ENCODE measurements around the gene DST. TPM values are rescaled to one million over a fixed set of nuclear protein-coding genes. Genes with fewer than 3 reads are reported as not detected.

The DST gene
- total RNA-seq, 2 donors from 2014 or later: 6.0 to 10.1 TPM

DNA sequence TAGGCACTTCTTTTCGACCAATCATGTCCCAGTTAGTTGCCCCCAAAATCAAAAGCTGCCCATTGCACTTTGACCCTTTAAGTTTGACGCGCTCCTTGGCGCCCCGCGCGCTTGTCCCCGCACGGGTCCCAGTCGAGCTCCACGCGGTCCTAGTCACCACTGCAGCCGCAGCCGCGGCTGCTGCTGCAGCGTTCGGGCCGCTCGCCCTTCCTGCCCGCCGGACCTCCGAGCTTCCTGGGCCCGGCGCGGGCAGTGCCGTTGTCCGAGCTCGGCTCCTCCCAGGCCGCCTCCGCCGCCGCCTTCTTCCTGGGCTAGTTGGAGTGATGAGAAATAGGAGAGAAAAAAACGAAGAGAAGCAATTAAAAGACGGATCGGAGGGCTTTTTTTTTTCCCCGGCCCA is 209.6 kb downstream of the DST start:
- H3K27ac Mint-ChIP-seq: no peak overlapping the region
- DNase-seq (ENCODE audit: low spot score) (no peak), ATAC-seq (no peak)
- peaks cover under 1% of the 10 kb centered on the region for H3K36me3 Mint-ChIP-seq
- no peaks in the 10 kb centered on the region for H3K4me1 Mint-ChIP-seq (ENCODE audit: low read depth in 2 of 2)
- no peaks in the 10 kb centered on the region for H3K27me3 Mint-ChIP-seq
- no peak overlapping the region for H3K4me3 Mint-ChIP-seq
- H3K9me3 Mint-ChIP-seq: peaks cover 8% of the 10 kb centered on the region

- DNase-seq (ENCODE audit: low spot score) (no peak), ATAC-seq (no peak)
- no peaks in the 10 kb centered on the region for H3K27me3 Mint-ChIP-seq
- peaks cover 5% of the 10 kb centered on the region for H3K36me3 Mint-ChIP-seq
- H3K27ac Mint-ChIP-seq: no peak overlapping the region
- H3K9me3 Mint-ChIP-seq: peaks cover 11% of the 10 kb centered on the region
- no peak overlapping the region for H3K4me3 Mint-ChIP-seq
- H3K4me1 Mint-ChIP-seq (ENCODE audit: low read depth in 2 of 2): no peaks in the 10 kb centered on the region
Measured at GRCh38 chr6:56432194-56432593, 210.5 kb downstream of the DST start.

DNA sequence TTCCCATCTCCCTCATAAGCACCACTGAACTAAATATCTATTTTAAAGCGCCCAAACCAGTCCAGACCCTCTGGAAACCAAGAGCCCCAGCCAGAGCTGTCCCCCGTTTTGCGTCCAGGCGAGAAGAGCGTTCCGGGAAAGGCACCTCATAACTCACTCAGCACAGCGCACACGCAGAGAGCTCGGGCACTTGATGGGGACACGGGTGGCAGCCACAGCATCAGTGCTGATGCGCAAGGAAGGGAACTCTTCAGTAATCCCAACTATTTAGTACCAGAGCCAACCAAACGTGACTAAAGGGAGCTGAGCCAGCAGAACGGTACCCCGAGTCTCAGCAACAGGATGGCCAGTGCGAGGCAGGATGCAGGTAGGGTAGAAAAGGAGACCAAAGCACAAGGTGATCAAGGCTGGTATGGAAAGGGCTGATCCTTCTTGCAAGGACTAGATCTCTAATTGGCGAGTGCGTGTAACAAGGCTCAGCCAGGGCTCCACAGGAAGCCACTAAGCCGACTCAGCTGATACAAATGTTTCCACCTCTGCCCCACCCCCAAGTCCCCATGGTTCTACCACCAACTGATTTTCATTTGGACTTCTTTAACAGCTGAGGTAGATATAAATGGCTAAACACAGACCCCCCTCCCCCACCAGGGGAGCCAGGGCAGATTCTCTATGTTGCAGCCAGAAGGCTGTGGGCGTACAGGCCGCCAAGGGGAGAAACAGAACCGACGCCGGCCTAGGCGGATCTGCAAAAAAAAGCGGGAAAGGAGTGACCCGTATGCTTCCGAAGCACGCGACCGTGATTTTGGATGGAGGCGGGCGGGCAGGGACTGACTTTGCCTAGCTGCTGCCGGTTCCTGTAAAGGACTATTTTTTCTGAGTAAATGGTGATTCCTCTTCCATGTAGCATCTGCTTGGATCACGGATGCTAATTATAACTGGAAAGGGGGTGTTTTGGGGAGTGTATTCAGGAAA is 211.8 kb downstream of the DST start:
- no peaks in the 10 kb centered on the region for H3K27me3 Mint-ChIP-seq

DNA sequence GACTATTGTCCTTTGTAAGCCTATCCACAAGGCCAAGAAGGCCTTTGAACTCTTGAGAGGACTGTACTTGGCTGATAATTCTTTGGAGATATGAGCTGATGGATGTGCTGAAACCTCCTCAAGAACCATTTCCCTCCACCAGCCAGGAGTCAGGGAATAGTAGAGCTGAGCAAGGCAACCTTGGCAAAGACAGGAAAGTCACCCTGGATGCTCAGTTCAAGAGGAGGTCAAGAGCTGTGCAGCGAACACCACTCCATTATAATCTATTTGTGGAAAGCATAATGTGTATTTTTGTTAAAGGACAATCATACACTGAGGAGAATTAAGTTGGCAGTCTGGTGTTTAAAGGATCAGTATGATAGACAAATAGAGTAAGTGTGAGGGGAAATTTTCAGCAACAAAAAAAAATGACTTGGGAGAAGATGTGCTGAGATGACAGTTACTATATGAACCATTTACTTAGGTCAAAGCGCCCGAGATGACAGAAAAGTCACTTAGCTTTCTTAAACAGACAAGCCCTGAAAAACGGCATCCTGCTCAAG is 218.1 kb downstream of the DST start:
- H3K4me3 Mint-ChIP-seq: no peak overlapping the region
- ATAC-seq (no peak), DNase-seq (ENCODE audit: low spot score) (no peak)
- no peaks in the 10 kb centered on the region for H3K4me1 Mint-ChIP-seq (ENCODE audit: low read depth in 2 of 2)
- no peak overlapping the region for H3K27ac Mint-ChIP-seq
- peaks cover 10% of the 10 kb centered on the region for H3K9me3 Mint-ChIP-seq
- peaks cover 5% of the 10 kb centered on the region for H3K36me3 Mint-ChIP-seq
- no peaks in the 10 kb centered on the region for H3K27me3 Mint-ChIP-seq

More for the DNA sequence above, 211.8 kb downstream of the DST start:
- no peak for DNase-seq (ENCODE audit: low spot score)
- no peaks in the 10 kb centered on the region for H3K4me1 Mint-ChIP-seq (ENCODE audit: low read depth in 2 of 2)
- no peak for ATAC-seq
- peaks cover 10% of the 10 kb centered on the region for H3K9me3 Mint-ChIP-seq
- H3K27ac Mint-ChIP-seq: no peak overlapping the region
- H3K36me3 Mint-ChIP-seq: peaks cover 5% of the 10 kb centered on the region
- no peak overlapping the region for H3K4me3 Mint-ChIP-seq

DNA sequence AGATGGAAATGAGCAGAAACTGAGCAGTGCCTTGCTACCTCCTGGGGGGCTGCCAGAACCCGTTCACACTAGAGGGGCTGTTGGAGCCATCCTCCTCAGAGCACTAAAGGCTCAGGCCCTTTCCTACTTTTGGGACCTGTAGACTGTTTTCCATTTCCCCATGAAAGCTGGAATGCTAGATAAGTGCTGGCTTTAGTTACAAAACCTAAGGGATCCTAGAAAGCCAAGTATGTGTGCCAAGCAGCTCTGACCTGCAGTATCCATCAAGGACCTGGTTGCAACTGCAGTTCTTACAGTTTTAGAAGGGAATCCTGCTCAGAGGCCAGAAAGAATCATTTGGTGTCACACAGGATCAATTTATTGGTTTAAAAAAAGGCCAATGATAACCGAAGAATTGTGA is 218.6 kb downstream of the DST start:
- DNase-seq (ENCODE audit: low spot score) (no peak), ATAC-seq (no peak)
- Mint-ChIP-seq H3K27me3 (no peaks in the 10 kb centered on the region), H3K36me3 (peaks cover 5% of the 10 kb centered on the region), H3K9me3 (peaks cover 10% of the 10 kb centered on the region), H3K4me1 (ENCODE audit: low read depth in 2 of 2) (no peaks in the 10 kb centered on the region), H3K27ac (no peak overlapping the region), H3K4me3 (no peak overlapping the region)

- Mint-ChIP-seq H3K9me3 (peaks cover 3% of the 10 kb centered on the region), H3K27me3 (no peaks in the 10 kb centered on the region), H3K4me1 (ENCODE audit: low read depth in 2 of 2) (no peaks in the 10 kb centered on the region), H3K4me3 (no peak overlapping the region), H3K27ac (no peak overlapping the region), H3K36me3 (no peaks in the 10 kb centered on the region)
- ATAC-seq: no peak
- no peak for DNase-seq (ENCODE audit: low spot score)
Measured at GRCh38 chr6:56420296-56420695, 222.4 kb downstream of the DST start.

DNA sequence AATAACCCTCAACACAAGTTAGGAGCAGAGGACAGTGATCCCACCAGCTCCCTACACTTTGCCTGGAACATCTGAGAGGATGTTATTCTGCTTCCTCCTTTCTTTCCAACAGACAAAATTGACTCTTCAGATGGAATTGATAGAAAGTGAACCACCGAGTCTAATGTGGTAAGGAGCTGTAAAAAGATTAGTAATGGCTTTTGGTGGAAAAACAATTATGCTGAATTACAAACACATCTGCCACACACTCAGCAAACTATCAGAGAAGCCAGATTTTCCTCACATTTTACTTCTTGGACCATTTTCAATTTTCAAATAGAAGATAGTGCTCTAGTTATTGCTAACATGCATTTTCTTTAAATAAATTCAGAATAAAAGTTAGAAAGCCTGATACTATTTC is 223.5 kb downstream of the DST start:
- H3K27ac Mint-ChIP-seq: no peak overlapping the region
- no peaks in the 10 kb centered on the region for H3K36me3 Mint-ChIP-seq
- H3K4me1 Mint-ChIP-seq (ENCODE audit: low read depth in 2 of 2): no peaks in the 10 kb centered on the region
- peaks cover 3% of the 10 kb centered on the region for H3K9me3 Mint-ChIP-seq
- no peak for DNase-seq (ENCODE audit: low spot score)
- no peaks in the 10 kb centered on the region for H3K27me3 Mint-ChIP-seq
- no peak for ATAC-seq
- H3K4me3 Mint-ChIP-seq: no peak overlapping the region

DNA sequence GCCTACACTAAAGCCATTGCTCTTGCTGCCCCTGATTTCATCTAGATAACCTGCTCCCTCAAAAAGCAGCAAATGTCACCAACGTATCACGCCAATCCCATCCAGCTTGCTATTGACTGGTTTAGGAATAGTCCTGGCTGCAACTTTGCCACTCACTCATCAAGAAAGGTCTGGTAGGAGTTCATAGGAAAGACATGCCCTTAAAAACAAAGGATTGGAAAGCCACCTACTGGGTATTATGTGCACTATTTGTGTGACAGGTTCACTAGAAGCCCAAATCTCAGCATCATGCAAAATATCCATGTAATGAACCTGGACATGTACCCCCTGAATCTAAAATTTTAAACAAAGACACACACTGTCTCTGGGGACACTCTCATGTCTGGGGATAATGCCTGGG is 224.9 kb downstream of the DST start:
- no peaks in the 10 kb centered on the region for H3K4me1 Mint-ChIP-seq (ENCODE audit: low read depth in 2 of 2)
- H3K4me3 Mint-ChIP-seq: no peak overlapping the region
- H3K27ac Mint-ChIP-seq: no peak overlapping the region
- DNase-seq (ENCODE audit: low spot score) (no peak), ATAC-seq (no peak)
- peaks cover 3% of the 10 kb centered on the region for H3K9me3 Mint-ChIP-seq
- no peaks in the 10 kb centered on the region for H3K36me3 Mint-ChIP-seq
- H3K27me3 Mint-ChIP-seq: no peaks in the 10 kb centered on the region

GRCh38 chr6:56416247-56416646 is 226.4 kb downstream of the DST start:
- H3K27me3 Mint-ChIP-seq: no peaks in the 10 kb centered on the region
- no peak overlapping the region for H3K27ac Mint-ChIP-seq
- no peaks in the 10 kb centered on the region for H3K36me3 Mint-ChIP-seq
- no peak for DNase-seq (ENCODE audit: low spot score)
- H3K4me1 Mint-ChIP-seq (ENCODE audit: low read depth in 2 of 2): no peaks in the 10 kb centered on the region
- no peak overlapping the region for H3K4me3 Mint-ChIP-seq
- no peaks in the 10 kb centered on the region for H3K9me3 Mint-ChIP-seq
- no peak for ATAC-seq

DNA sequence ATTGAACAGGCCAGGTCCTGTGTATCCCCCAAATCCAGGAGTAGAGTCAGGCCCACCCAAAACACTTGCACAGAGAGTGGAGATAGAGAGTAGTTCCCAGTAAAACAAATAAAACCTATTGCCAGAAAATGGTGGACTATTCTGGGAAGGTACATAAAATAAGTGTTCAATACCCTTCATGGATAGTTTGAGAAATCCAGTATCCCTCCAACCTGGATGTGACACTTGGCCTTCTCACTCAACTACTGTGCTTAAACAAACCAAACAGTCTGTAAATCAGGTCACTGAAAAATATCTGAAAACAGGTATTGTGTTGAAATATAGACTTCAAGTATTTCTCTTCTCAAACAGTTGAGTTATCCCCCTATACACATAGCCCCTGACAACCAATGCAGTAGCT is 233.7 kb downstream of the DST start:
- H3K9me3 Mint-ChIP-seq: peaks cover 3% of the 10 kb centered on the region

More for the DNA sequence above, 233.7 kb downstream of the DST start:
- no peaks in the 10 kb centered on the region for H3K4me1 Mint-ChIP-seq (ENCODE audit: low read depth in 2 of 2)
- H3K27me3 Mint-ChIP-seq: peaks cover 0 to 4% of the 10 kb centered on the region in 2 donors
- ATAC-seq: no peak
- H3K36me3 Mint-ChIP-seq: no peaks in the 10 kb centered on the region
- no peak overlapping the region for H3K4me3 Mint-ChIP-seq
- no peak overlapping the region for H3K27ac Mint-ChIP-seq
- DNase-seq (ENCODE audit: low spot score): no peak
